ENCODE results near the gene ACAT2. TPM values are rescaled to one million over a fixed set of nuclear protein-coding genes. Genes with fewer than 3 reads are reported as not detected.

The ACAT2 gene
- total RNA-seq, 4 donors from 2014 or later: 0.59 to 4.6 (median 2.4) TPM

DNA sequence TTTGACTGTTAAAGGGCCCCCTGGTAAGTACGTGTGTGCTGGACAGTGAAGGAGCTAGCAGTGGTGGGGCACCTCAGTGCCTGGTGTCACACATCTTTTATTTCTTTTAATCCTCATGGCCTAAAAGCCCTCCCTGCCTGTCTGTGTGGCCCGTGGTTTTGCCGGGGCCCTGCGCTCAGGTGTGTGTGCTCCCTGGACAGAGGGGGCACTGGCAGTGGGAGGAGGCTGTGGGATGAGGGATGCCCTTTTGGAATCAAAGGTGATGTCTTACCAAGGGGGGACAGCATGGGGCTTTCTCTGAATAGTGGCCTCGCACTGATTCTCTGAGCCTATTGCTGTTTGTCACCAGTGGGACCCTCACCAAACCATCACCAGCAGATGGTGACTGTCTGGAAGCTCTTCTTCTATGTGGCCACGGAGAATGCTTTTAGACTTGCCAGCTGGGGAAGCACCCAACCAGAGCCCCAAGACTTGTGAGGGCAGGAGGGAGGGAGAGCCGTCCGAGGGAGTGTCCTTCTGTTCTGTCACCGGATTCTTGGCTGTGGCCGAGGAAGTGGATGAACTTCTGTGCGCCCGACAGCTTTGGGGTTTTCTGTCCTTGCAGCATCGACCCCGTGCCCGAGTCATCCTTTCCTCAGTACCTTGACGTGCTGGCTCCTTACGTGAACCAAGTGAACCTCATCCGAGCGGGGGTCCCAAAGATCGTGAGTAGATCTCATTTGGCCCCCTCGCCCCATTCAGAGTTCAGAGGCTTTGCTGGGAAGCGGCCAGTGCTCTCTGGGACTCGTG, 56.3 kb downstream of the ACAT2 start:
- ATAC-seq: no peak

DNA sequence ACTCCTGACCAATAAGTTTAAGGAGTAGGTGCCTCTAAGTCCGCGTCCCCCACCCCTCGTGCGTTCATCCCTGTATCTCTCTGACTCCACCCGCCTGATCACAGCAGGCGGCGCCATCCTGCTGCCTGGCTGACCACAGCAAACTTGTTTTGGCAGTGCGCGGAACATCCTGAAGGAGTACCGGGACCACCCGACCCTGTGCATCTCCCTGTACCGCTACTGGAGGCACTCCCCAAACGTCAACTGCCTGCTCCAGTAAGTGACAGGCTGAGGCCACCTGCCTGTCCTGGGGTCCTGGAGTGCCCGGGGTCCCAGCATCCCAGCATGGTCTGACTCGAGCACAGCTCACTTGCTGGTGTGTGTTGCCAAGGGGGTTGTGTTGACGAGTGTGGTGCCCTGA, 57.3 kb downstream of the ACAT2 start:
- H3K27me3 ChIP-seq: no peaks in the 10 kb centered on the region
- ATAC-seq (no peak), DNase-seq (no peak)
- no peaks in the 10 kb centered on the region for H3K4me1 ChIP-seq
- no peaks in the 10 kb centered on the region for H3K9me3 ChIP-seq
- H3K36me3 ChIP-seq: no peaks in the 10 kb centered on the region
- no peak overlapping the region for H3K27ac ChIP-seq
- no peak overlapping the region for H3K4me3 ChIP-seq
- TF ChIP-seq, protein P1, sequence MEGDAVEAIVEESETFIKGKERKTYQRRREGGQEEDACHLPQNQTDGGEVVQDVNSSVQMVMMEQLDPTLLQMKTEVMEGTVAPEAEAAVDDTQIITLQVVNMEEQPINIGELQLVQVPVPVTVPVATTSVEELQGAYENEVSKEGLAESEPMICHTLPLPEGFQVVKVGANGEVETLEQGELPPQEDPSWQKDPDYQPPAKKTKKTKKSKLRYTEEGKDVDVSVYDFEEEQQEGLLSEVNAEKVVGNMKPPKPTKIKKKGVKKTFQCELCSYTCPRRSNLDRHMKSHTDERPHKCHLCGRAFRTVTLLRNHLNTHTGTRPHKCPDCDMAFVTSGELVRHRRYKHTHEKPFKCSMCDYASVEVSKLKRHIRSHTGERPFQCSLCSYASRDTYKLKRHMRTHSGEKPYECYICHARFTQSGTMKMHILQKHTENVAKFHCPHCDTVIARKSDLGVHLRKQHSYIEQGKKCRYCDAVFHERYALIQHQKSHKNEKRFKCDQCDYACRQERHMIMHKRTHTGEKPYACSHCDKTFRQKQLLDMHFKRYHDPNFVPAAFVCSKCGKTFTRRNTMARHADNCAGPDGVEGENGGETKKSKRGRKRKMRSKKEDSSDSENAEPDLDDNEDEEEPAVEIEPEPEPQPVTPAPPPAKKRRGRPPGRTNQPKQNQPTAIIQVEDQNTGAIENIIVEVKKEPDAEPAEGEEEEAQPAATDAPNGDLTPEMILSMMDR (IDR thresholded peaks at IDR 0.05 in 4 of 5, conservative IDR thresholded peaks at IDR 0.05 in 1 of 5): no peak
- TF ChIP-seq POLR2A (IDR thresholded peaks at IDR 0.05): no peak
- in situ Hi-C loops (cut with MboI; ENCODE audit: low sequenced_read_pairs in 4 of 4) (no loop called here), intact Hi-C loops (cut with DNase I; ENCODE audit: low total_unique reads) (no loop called here)

More for the DNA sequence above, 56.3 kb downstream of the ACAT2 start:
- no peak overlapping the region for H3K27ac ChIP-seq
- no peaks in the 10 kb centered on the region for H3K27me3 ChIP-seq
- no peak for DNase-seq
- H3K36me3 ChIP-seq: no peaks in the 10 kb centered on the region
- TF ChIP-seq, protein P1 (IDR thresholded peaks at IDR 0.05 in 4 of 5, conservative IDR thresholded peaks at IDR 0.05 in 1 of 5): no peak
- TF ChIP-seq POLR2A (IDR thresholded peaks at IDR 0.05): no peak
- H3K9me3 ChIP-seq: no peaks in the 10 kb centered on the region
- in situ Hi-C loops (cut with MboI; ENCODE audit: low sequenced_read_pairs in 4 of 4) (no loop called here), intact Hi-C loops (cut with DNase I; ENCODE audit: low total_unique reads) (no loop called here)
- H3K4me3 ChIP-seq: no peak overlapping the region
- no peaks in the 10 kb centered on the region for H3K4me1 ChIP-seq

DNA sequence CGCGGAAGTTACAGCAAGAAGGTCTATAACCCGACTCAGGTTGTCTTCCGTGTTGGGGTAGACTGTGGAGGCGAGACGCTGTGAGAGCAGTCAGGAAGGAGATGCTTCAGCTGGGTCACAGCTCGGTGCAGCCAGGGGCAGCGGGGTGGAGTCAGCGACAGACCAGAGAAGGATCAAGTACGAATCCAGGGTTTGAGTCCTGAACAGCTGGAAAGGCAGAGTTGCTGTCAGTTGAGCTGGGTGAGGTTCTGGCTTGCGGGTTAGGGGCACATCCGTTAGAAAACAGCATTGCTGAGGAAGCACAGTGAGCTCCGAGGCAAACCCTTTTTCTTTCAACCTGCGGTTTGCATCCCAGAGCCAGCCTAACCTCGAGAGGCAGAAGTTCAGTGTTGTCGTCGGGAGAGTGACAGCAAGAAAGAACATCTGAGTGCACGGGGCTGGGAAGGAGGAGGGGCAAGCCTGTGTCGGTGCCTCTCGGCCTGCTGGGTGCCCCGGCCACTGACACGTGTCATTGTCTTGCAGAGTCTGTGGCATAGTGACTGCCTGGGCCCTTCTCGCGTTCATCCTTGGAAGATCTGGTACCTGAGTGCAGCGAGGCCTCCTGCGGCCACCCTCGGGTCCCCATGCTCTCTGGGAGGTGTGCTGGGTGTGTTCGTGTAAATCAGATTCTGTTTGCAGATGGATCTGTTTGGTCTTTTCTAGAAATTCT, 58.2 kb downstream of the ACAT2 start:
- no peaks in the 10 kb centered on the region for H3K9me3 ChIP-seq
- no peaks in the 10 kb centered on the region for H3K27me3 ChIP-seq
- H3K27ac ChIP-seq: no peak overlapping the region
- TF ChIP-seq, protein P1 (IDR thresholded peaks at IDR 0.05 in 4 of 5, conservative IDR thresholded peaks at IDR 0.05 in 1 of 5): no peak
- no peak for TF ChIP-seq POLR2A (IDR thresholded peaks at IDR 0.05)
- no peaks in the 10 kb centered on the region for H3K36me3 ChIP-seq
- no peak overlapping the region for H3K4me3 ChIP-seq
- H3K4me1 ChIP-seq: no peaks in the 10 kb centered on the region
- intact Hi-C loops (cut with DNase I; ENCODE audit: low total_unique reads): no loop called here
- in situ Hi-C loops (cut with MboI; ENCODE audit: low sequenced_read_pairs in 4 of 4): no loop called here
- no peak for DNase-seq
- no peak for ATAC-seq

DNA sequence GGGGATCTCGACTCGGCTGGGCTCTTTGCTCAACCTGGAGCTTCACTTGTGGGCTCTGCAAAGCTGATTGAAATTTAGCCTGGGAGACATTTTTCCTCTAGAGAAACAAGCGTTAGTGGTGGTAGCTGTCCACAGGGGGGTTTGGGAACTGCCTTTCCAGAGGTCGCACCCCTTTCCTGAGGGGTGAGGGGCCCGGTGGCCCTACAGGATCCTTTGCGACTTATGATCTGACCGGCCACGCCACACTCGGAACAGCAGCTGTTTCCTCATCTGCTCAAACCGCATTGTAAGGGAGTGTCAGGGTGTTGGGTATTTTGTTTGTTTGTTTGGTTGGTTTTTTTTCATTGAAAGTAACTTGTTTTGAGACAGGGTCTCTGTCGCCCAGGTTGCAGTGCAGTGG, 59.3 kb downstream of the ACAT2 start:
- DNase-seq (no peak), ATAC-seq (no peak)
- H3K4me1 ChIP-seq: no peaks in the 10 kb centered on the region
- H3K36me3 ChIP-seq: no peaks in the 10 kb centered on the region
- TF ChIP-seq POLR2A (IDR thresholded peaks at IDR 0.05): no peak
- TF ChIP-seq, protein P1 (IDR thresholded peaks at IDR 0.05 in 4 of 5, conservative IDR thresholded peaks at IDR 0.05 in 1 of 5): no peak
- H3K27me3 ChIP-seq: no peaks in the 10 kb centered on the region
- in situ Hi-C loops (cut with MboI; ENCODE audit: low sequenced_read_pairs in 4 of 4): no loop called here
- no peaks in the 10 kb centered on the region for H3K9me3 ChIP-seq
- intact Hi-C loops (cut with DNase I; ENCODE audit: low total_unique reads): no loop called here
- no peak overlapping the region for H3K27ac ChIP-seq
- no peak overlapping the region for H3K4me3 ChIP-seq
